SJCRH30 (cell line): ENCODE data around the gene ANAPC7. TPM values are rescaled to one million over a fixed set of nuclear protein-coding genes. Genes with fewer than 3 reads are reported as not detected.
"Not testable (repeated sequence)": the region's sequence is repeated elsewhere in the genome, so short reads cannot be mapped to it uniquely, and the experiment has no call there.

Experiments used
- DNase-seq, 2 experiments: peaks; one replicate each; pipeline ENCODE4 v3.0.0-alpha.2; 2015 to 2020
- H3K27ac ChIP-seq: fragments of 250-450 bp; sonication (Bioruptor Pico); 2 replicates; pipeline ENCODE4 v1.5.1; 2020; ENCODE audit warnings: mild to moderate bottlenecking, moderate library complexity
- H3K27me3 ChIP-seq: fragments of 250-450 bp; sonication (Bioruptor Pico); 2 replicates; pipeline ENCODE4 v1.5.1; 2020; ENCODE audit warnings: mild to moderate bottlenecking, moderate library complexity
- H3K36me3 ChIP-seq: fragments of 250-450 bp; sonication (Bioruptor Pico); 2 replicates; pipeline ENCODE4 v1.5.1; 2020; ENCODE audit warnings: mild to moderate bottlenecking, moderate library complexity
- H3K4me1 ChIP-seq: fragments of 250-450 bp; sonication (Bioruptor Pico); 2 replicates; pipeline ENCODE4 v1.5.1; 2020; ENCODE audit warnings: mild to moderate bottlenecking, moderate library complexity
- H3K4me3 ChIP-seq: fragments of 250-450 bp; sonication (Bioruptor Pico); 2 replicates; pipeline ENCODE4 v1.5.1; 2020; ENCODE audit warnings: mild to moderate bottlenecking, moderate library complexity
- H3K9me3 ChIP-seq: fragments of 250-450 bp; sonication (Bioruptor Pico); replicated peaks from 2 replicates; pipeline ENCODE4 v1.5.1; 2020; ENCODE audit warnings: mild to moderate bottlenecking, moderate library complexity
- total RNA-seq: library from RNA; depleted of rRNA; stranded (reverse); fragments of >200 nt; shearing (Covaris generic); gene quantifications from 2 replicates; pipeline ENCODE4 v1.2.3, GENCODE V29; 2014

The ANAPC7 gene
- total RNA-seq, 1 experiment from 2014 or later = 89.3 TPM

- Histone ChIP-seq H3K9me3 (no peaks in the 10 kb centered on the region), H3K27ac (no peak overlapping the region), H3K36me3 (peaks cover under 1% of the 10 kb centered on the region; the same call in 1 of the 2 replicates), H3K4me3 (no peak overlapping the region), H3K27me3 (no peaks in the 10 kb centered on the region), H3K4me1 (no peaks in the 10 kb centered on the region)
- DNase-seq = no peak
Observed at GRCh38 chr12:110366321-110367142, 37.0 kb downstream of the ANAPC7 start.

- Histone ChIP-seq H3K36me3 (no peaks in the 10 kb centered on the region), H3K4me3 (no peak overlapping the region), H3K27me3 (no peaks in the 10 kb centered on the region), H3K9me3 (no peaks in the 10 kb centered on the region), H3K27ac (no peak overlapping the region), H3K4me1 (no peaks in the 10 kb centered on the region)
- no peak for DNase-seq
Observed at GRCh38 chr12:110365489-110366320, 37.8 kb downstream of the ANAPC7 start.

GRCh38 chr12:110361216-110361615 is 42.3 kb downstream of the ANAPC7 start:
- Histone ChIP-seq H3K4me3 (no peak overlapping the region), H3K4me1 (no peaks in the 10 kb centered on the region), H3K9me3 (no peaks in the 10 kb centered on the region), H3K27me3 (no peaks in the 10 kb centered on the region), H3K36me3 (no peaks in the 10 kb centered on the region), H3K27ac (no peak overlapping the region)
- no peak for DNase-seq

GRCh38 chr12:110358384-110359097 is 45.0 kb downstream of the ANAPC7 start:
- H3K27me3 ChIP-seq, H3K9me3 ChIP-seq, H3K4me3 ChIP-seq, DNase-seq, H3K4me1 ChIP-seq, H3K36me3 ChIP-seq, H3K27ac ChIP-seq: not testable (repeated sequence)

- no peaks in the 10 kb centered on the region for H3K4me1 ChIP-seq
- H3K27me3 ChIP-seq = no peaks in the 10 kb centered on the region
- H3K27ac ChIP-seq = no peak overlapping the region
- H3K36me3 ChIP-seq = peaks cover 7% of the 10 kb centered on the region; the same call in 1 of the 2 replicates
- no peak for DNase-seq
- no peaks in the 10 kb centered on the region for H3K9me3 ChIP-seq
- H3K4me3 ChIP-seq = no peak overlapping the region
Observed at GRCh38 chr12:110355073-110355472, 48.4 kb downstream of the ANAPC7 start.

GRCh38 chr12:110354172-110354780 is 49.2 kb downstream of the ANAPC7 start:
- no peaks in the 10 kb centered on the region for H3K4me1 ChIP-seq
- H3K9me3 ChIP-seq = no peaks in the 10 kb centered on the region
- H3K4me3 ChIP-seq = no peak overlapping the region
- no peak for DNase-seq
- H3K27me3 ChIP-seq = no peaks in the 10 kb centered on the region
- no peak overlapping the region for H3K27ac ChIP-seq
- H3K36me3 ChIP-seq = peaks cover 8% of the 10 kb centered on the region; the same call in 1 of the 2 replicates

- no peak overlapping the region for H3K27ac ChIP-seq
- H3K9me3 ChIP-seq = no peaks in the 10 kb centered on the region
Observed at GRCh38 chr12:110353211-110353965, 50.1 kb downstream of the ANAPC7 start.

GRCh38 chr12:110352401-110352800 is 51.1 kb downstream of the ANAPC7 start:
- Histone ChIP-seq H3K36me3 (peaks cover 23% of the 10 kb centered on the region), H3K27me3 (no peaks in the 10 kb centered on the region), H3K27ac (no peak overlapping the region), H3K9me3 (no peaks in the 10 kb centered on the region), H3K4me3 (no peak overlapping the region), H3K4me1 (no peaks in the 10 kb centered on the region)
- DNase-seq = no peak

More at GRCh38 chr12:110353211-110353965, 50.1 kb downstream of the ANAPC7 start:
- Histone ChIP-seq H3K36me3 (peaks cover 14% of the 10 kb centered on the region; the same call in 1 of the 2 replicates), H3K27me3 (no peaks in the 10 kb centered on the region), H3K4me3 (no peak overlapping the region), H3K4me1 (no peaks in the 10 kb centered on the region)
- DNase-seq = no peak

GRCh38 chr12:110351119-110351518 is 52.4 kb downstream of the ANAPC7 start:
- H3K4me1 ChIP-seq = no peaks in the 10 kb centered on the region
- H3K27ac ChIP-seq = no peak overlapping the region
- H3K27me3 ChIP-seq = no peaks in the 10 kb centered on the region
- peaks cover 33% of the 10 kb centered on the region for H3K36me3 ChIP-seq
- no peak for DNase-seq
- no peak overlapping the region for H3K4me3 ChIP-seq
- H3K9me3 ChIP-seq = no peaks in the 10 kb centered on the region

GRCh38 chr12:110349514-110350151 is 53.9 kb downstream of the ANAPC7 start:
- peak; percentile 44 to 55 for DNase-seq
- no peaks in the 10 kb centered on the region for H3K4me1 ChIP-seq
- no peak overlapping the region for H3K27ac ChIP-seq
- peaks cover 48% of the 10 kb centered on the region for H3K36me3 ChIP-seq
- H3K9me3 ChIP-seq = no peaks in the 10 kb centered on the region
- H3K4me3 ChIP-seq = no peak overlapping the region
- H3K27me3 ChIP-seq = no peaks in the 10 kb centered on the region

- H3K4me1 ChIP-seq = no peaks in the 10 kb centered on the region
- no peak overlapping the region for H3K4me3 ChIP-seq
- no peaks in the 10 kb centered on the region for H3K27me3 ChIP-seq
- H3K27ac ChIP-seq = no peak overlapping the region
- H3K9me3 ChIP-seq = no peaks in the 10 kb centered on the region
- peaks cover 54% of the 10 kb centered on the region for H3K36me3 ChIP-seq
- DNase-seq = no peak
Observed at GRCh38 chr12:110349096-110349495, 54.4 kb downstream of the ANAPC7 start.

GRCh38 chr12:110348431-110349059 is 55.0 kb downstream of the ANAPC7 start:
- DNase-seq = no peak
- Histone ChIP-seq H3K4me3 (no peak overlapping the region), H3K4me1 (no peaks in the 10 kb centered on the region), H3K36me3 (peaks cover 58% of the 10 kb centered on the region), H3K27ac (no peak overlapping the region), H3K9me3 (no peaks in the 10 kb centered on the region), H3K27me3 (no peaks in the 10 kb centered on the region)

- DNase-seq = no peak
- Histone ChIP-seq H3K4me3 (no peak overlapping the region), H3K9me3 (no peaks in the 10 kb centered on the region), H3K4me1 (no peaks in the 10 kb centered on the region), H3K36me3 (peaks cover 66% of the 10 kb centered on the region), H3K27ac (no peak overlapping the region), H3K27me3 (no peaks in the 10 kb centered on the region)
Observed at GRCh38 chr12:110347767-110348166, 55.7 kb downstream of the ANAPC7 start.
